PFSK-1 (cell line): ENCODE data around the gene ECEL1.

Source experiments
- FOXP2 ChIP-seq: optimal IDR thresholded peaks from 2 replicates; pipeline ENCODE3; 2011; ENCODE audit warnings: borderline replicate concordance, control low read depth, inconsistent platforms; ENCODE audit not compliant: insufficient read depth; ENCODE audit errors: extremely low read length, extremely low read depth
- POLR2AphosphoS5 ChIP-seq: IDR thresholded peaks from 2 replicates; pipeline ENCODE4 v1.6.1; 2012; ENCODE audit warnings: low read depth, mild to moderate bottlenecking, control low read depth, low read length, moderate library complexity
- REST ChIP-seq, 2 experiments: IDR thresholded peaks; 2 replicates each; pipeline versions ENCODE4 v1.6.1 to v1.8.0; 2011 to 2012; ENCODE audit warnings: low read depth in 2 of 2, low read length in 2 of 2, control low read depth in 1 of 2, inconsistent platforms in 1 of 2, mild to moderate bottlenecking in 1 of 2, moderate library complexity in 1 of 2; ENCODE audit not compliant: insufficient read depth in 1 of 2
- TAF1 ChIP-seq: IDR thresholded peaks from 2 replicates; pipeline ENCODE4 v1.6.1; 2012; ENCODE audit warnings: low read length, control low read depth, borderline replicate concordance; ENCODE audit not compliant: insufficient read depth

GRCh38 chr2:232502511-232502910, 14.9 kb upstream of the ECEL1 start:
- TF ChIP-seq REST (IDR thresholded peaks at IDR 0.05; ENCODE audit: insufficient read depth in 1 of 2, low read depth in 2 of 2, low read length in 2 of 2) = no peak
- TF ChIP-seq POLR2AphosphoS5 = no peak
- TF ChIP-seq TAF1 = no peak
- no peak for TF ChIP-seq FOXP2
